GM18519 (cell line): Measurements from ENCODE around the gene ST3GAL2.
"Not testable (repeated sequence)": the region's sequence is repeated elsewhere in the genome, so short reads cannot be mapped to it uniquely, and the experiment has no call there.

ENCODE experiments used
- ATAC-seq: cut with Tn5 transposase; IDR thresholded peaks from one replicate; pipeline ENCODE4 v1.9.1; 2021; ENCODE audit warnings: mild to moderate bottlenecking, moderate library complexity; ENCODE audit not compliant: unreplicated experiment, low FRiP score

The ST3GAL2 gene

GRCh38 chr16:70359552-70359951 is 79.3 kb downstream of the ST3GAL2 start:
- ATAC-seq, result no peak

DNA sequence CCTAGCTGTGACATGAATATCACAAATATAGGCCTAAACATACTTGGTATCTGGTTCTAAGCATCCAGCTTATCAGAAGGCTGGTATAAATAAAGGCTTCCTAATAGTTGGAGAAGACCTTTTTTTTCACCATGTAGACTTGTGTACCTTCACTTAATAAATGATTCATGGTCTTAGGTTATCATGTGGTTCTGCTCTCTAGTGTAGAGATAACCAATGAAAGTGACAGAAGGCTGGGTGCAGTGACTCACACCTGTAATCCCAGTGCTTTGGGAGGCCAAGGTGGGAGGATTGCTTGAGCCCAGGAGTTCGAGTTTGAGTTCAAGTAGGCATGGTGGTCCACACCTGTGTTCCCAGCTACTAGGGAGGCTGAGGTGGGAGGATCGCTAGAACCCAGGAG is 89.1 kb downstream of the ST3GAL2 start:
- no peak for ATAC-seq

DNA sequence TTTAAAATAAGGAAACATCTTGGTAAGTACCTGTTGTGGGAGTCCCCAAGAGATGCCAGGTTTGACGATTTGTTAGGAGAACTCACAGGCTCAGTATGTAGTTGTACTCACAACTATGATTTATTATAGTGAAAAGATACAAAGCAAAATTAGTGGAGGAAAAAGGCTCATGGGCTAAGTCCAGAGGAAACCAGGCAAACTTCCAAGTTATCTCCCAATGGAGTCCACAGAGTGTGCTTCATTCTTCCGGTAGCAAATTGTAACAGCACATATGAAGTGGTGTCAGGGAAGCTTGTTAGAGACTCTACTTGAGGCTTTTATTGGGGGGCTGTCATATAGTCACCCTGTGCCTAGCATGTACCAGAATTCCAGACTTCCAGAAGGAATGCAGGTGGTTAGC is 89.9 kb downstream of the ST3GAL2 start:
- ATAC-seq, result no peak

- ATAC-seq, result no peak
Measured at GRCh38 chr16:70345840-70346239, 93.1 kb downstream of the ST3GAL2 start.

DNA sequence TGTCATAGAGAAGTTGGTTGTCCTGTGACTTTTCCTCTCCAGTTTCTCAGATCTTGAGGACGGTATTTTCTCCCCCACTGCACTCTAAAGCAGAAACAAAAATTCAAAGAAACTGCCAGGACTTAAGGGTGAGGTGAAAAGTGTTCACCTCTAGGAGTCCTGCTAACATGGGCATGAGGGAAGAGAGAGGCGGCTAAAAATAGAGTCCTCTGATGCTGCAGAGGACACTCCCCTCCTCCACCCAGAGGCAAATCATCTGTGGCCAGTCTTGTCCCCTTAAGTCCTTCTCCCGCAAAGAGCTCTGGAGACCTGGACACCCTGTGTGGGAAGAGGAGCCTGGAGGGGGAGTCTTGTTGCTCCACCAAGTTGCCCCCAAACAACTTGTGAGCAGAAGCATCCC is 96.9 kb downstream of the ST3GAL2 start:
- ATAC-seq, result no peak

DNA sequence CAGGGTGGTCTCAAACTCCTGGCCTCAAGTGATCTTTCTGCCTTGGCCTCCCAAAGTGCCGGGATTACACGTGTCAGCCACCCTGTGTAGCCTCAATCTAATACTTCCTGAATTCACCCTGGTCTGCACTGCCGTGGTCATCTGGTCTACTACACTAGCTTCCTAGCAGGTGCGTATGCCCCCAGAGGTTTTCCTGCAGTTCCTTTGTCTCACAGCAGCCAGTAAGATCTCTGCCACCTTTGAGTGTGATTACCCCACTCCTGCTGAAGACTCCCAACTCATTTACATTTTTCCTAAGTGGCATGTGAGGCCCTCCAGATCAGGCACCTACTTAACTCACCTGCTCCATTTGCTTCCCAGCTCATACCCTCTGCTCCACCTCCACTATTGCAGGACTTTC is 97.3 kb downstream of the ST3GAL2 start:
- no peak for ATAC-seq

DNA sequence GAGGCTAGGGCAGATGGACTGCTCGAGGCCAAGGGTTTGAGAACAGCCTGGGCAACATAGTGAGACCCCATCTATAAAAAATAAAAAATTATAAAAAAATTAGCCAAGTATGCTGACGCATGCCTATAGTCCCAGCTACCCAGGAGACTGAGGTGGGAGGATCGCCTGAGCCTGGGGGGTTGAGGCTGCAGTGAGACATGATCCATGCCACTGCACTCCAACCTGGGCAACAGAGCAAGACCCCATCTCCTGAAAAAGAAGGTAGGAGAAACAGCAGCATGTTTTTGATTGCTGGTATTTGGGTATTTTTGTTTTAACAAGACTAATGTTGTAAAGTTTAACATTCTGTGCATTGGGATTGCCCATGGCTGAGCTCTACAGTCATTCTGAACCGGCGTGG is 101.1 kb downstream of the ST3GAL2 start:
- no peak for ATAC-seq

DNA sequence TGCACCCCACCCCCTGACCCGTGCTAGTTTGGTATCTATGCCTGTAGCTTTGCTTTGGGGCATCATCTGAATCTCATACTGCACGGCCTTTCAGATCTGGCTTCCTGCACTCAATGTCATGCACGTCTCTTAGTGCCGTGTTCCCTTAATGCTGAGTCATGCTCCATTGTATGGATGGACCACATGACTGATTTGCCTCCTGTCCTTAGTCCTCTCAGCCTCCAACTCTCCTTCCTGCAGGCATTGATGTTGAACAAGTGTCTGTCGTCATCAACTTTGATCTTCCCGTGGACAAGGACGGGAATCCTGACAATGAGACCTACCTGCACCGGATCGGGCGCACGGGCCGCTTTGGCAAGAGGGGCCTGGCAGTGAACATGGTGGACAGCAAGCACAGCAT is 106.2 kb downstream of the ST3GAL2 start:
- ATAC-seq, result not testable (repeated sequence)

GRCh38 chr16:70331588-70332358 is 107.1 kb downstream of the ST3GAL2 start:
- ATAC-seq, result no peak

- ATAC-seq, result no peak
Measured at GRCh38 chr16:70331091-70331490, 107.8 kb downstream of the ST3GAL2 start.
